Spleen (tissue), 7 donors: Measurements from ENCODE around the gene NAPB.

Experiments used
- POLR2A ChIP-seq, 3 donors: fragments of 450-650 bp; IDR thresholded peaks; one replicate each; pipeline ENCODE4 v1.5.1; 2017; ENCODE audit warnings: antibody characterized with exemption in 3 of 3, mild to moderate bottlenecking in 1 of 3
- POLR2AphosphoS5 ChIP-seq, 3 donors: sonication (generic); formaldehyde crosslinking; IDR thresholded peaks; one replicate each; pipeline ENCODE4 v1.5.1; 2017; ENCODE audit warnings: antibody characterized with exemption in 3 of 3
- TF ChIP-seq, protein P1 (sequence below), 11 experiments: fragments of 200-600 bp in 7 of 11; fragments of 450-650 bp in 4 of 11; sonication (generic) in 4 of 11; IDR thresholded peaks in 8 of 11; conservative IDR thresholded peaks in 3 of 11; 1 replicate in 7 of 11; 2 replicates in 4 of 11; pipeline versions ENCODE4 v1.4.0 to v1.8.0; 2016 to 2021; ENCODE audit warnings: antibody characterized with exemption in 11 of 11, inconsistent platforms in 4 of 11, mild to moderate bottlenecking in 1 of 11
- donor health status: DM: no; HTN: no; CAD: no; lungs with moderate emphysema.
- donor health status: DM: no; HTN: no; CAD: no.
- donor health status: DM: no; HTN: no; CAD: no.

DNA sequence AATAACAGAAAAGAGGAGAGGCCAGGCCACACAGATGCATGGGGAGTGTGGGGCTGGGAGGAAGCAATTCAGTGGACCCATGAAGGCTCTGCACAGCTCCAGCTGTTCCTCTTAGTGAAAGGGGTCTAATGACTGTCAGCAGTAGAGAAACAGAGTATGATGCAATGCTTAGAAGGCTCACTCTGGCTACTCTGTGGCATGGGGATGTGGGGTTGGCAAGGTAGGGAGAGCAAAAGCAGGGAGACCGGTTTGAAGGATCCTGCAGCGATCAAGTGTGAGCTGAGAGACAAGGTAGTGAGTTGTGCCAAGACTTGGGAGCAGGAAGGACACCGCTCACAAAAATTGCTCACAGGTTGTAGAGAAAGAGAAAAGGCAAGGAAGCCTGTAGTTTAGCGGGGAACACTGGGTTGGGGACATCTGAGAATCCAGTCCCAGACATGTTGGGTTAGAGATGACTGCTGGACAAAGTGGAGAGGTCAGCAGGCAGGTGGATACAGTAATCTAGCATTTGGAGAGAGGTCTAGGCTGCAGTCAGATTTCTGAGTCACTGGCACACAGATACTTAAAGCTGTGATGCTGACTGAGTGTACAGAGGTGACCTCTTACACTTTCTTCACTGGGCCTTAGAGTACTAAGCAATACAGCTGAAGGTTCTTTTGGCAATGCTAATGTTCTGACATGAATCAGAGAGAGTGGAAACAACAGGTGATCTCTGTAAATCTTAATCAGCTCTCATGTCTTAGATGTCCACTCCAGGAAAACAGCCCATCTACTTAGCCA is 27.1 kb downstream of the NAPB start:
- TF ChIP-seq, protein P1, sequence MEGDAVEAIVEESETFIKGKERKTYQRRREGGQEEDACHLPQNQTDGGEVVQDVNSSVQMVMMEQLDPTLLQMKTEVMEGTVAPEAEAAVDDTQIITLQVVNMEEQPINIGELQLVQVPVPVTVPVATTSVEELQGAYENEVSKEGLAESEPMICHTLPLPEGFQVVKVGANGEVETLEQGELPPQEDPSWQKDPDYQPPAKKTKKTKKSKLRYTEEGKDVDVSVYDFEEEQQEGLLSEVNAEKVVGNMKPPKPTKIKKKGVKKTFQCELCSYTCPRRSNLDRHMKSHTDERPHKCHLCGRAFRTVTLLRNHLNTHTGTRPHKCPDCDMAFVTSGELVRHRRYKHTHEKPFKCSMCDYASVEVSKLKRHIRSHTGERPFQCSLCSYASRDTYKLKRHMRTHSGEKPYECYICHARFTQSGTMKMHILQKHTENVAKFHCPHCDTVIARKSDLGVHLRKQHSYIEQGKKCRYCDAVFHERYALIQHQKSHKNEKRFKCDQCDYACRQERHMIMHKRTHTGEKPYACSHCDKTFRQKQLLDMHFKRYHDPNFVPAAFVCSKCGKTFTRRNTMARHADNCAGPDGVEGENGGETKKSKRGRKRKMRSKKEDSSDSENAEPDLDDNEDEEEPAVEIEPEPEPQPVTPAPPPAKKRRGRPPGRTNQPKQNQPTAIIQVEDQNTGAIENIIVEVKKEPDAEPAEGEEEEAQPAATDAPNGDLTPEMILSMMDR (IDR thresholded peaks at IDR 0.05 in 8 of 11, conservative IDR thresholded peaks at IDR 0.05 in 3 of 11): no peak
- TF ChIP-seq POLR2A (IDR thresholded peaks at IDR 0.05) (no peak), POLR2AphosphoS5 (IDR thresholded peaks at IDR 0.05) (no peak)
